GM12801 (cell line): Measurements from ENCODE around the gene PDZRN4.

Experiments
- TF ChIP-seq, protein P1 (sequence below): IDR thresholded peaks from one replicate; pipeline ENCODE4 v1.5.1; 2011; ENCODE audit warnings: control low read depth; ENCODE audit not compliant: insufficient read length; ENCODE audit errors: extremely low read depth

The PDZRN4 gene

DNA sequence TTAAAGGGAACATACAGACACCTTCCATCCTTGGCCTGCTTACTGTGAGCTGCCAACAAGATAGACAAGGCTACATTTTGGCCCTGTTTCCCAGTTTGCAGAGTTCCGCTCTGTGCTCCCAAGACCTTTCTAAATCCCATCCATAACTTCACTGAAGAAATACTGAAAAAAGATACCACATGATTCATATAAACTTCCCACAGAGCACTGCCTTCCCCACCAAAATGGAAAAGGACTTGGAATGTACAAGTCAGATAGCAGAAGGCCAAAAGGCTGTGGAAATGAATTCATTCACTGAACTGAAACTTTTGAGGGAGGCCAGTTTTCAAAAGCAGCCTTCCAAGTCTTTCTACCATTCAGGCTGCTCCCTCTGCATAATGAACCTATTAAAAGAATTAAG is 29.6 kb downstream of the PDZRN4 start:
- TF ChIP-seq, protein P1, sequence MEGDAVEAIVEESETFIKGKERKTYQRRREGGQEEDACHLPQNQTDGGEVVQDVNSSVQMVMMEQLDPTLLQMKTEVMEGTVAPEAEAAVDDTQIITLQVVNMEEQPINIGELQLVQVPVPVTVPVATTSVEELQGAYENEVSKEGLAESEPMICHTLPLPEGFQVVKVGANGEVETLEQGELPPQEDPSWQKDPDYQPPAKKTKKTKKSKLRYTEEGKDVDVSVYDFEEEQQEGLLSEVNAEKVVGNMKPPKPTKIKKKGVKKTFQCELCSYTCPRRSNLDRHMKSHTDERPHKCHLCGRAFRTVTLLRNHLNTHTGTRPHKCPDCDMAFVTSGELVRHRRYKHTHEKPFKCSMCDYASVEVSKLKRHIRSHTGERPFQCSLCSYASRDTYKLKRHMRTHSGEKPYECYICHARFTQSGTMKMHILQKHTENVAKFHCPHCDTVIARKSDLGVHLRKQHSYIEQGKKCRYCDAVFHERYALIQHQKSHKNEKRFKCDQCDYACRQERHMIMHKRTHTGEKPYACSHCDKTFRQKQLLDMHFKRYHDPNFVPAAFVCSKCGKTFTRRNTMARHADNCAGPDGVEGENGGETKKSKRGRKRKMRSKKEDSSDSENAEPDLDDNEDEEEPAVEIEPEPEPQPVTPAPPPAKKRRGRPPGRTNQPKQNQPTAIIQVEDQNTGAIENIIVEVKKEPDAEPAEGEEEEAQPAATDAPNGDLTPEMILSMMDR = no peak

- TF ChIP-seq, protein P1 = no peak
These were observed 32.8 kb downstream of the PDZRN4 start for GRCh38 chr12:41220931-41221330.

GRCh38 chr12:41221491-41221890 is 33.4 kb downstream of the PDZRN4 start:
- TF ChIP-seq, protein P1 = no peak

GRCh38 chr12:41223600-41223999 is 35.5 kb downstream of the PDZRN4 start:
- TF ChIP-seq, protein P1 = no peak

- TF ChIP-seq, protein P1 = no peak
These were observed 35.9 kb downstream of the PDZRN4 start for GRCh38 chr12:41224066-41224465.

GRCh38 chr12:41225179-41225578 is 37.1 kb downstream of the PDZRN4 start:
- TF ChIP-seq, protein P1 = no peak

DNA sequence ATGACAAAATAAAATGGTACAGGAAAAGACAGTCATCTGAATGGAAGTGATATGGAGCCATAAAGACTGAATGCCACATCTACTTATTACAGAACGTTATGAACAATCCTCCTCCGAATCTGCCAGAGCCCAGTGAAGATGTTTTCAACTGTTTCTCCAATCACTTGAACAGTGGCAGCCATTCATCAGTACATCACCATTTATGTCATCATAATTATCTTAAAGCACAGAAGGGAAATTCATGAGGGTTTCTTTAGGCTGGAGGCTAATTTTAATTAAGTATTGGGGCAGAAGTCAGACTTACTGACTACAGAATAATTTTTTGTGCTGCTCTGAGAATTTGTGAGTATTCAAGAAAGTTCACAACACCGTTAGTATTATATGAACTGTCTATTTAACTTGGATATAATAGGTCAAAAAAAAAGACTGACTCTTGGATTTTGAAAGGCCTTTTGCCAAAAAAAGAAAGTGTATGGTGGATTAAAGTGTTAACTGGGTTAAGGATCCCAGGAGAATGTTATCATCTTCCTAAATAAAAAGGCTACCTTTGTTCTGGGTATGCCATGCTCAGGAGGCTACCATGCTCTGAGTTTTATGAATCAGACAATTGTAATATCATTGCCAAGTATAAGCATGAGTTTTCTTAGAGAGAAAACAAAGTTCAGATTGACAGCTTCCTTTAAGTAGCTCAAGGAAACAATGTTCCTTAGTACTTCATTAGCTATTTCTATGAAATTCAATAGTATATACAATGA is 40.1 kb downstream of the PDZRN4 start:
- TF ChIP-seq, protein P1 = no peak

- TF ChIP-seq, protein P1 = no peak
These were observed 42.6 kb downstream of the PDZRN4 start for GRCh38 chr12:41230756-41231155.
